Measurements from ENCODE around the gene TRAF3IP1.
A peak's percentile ranks its signal among the peaks of the same experiment; 100 is the strongest.

Gene TRAF3IP1

DNA sequence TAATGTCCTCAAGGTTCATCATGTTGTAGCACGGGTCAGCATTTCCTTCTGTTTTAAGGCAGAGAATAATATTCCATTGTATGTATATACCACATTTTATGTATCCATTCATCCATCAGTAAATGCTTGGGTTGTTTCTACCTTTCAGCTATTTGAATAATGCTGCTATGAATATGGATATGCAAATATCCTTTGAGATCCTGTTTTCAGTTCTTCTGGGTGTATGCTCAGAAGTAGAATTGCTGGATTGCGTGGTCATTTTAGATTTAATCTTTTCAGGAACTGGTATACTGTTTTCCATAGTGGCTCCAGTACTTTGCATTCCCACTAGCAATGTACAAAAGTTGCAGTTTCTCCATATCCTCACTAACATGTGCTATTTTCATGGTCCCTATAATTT, 93.0 kb downstream of the TRAF3IP1 start:
- no peak for DNase-seq

DNA sequence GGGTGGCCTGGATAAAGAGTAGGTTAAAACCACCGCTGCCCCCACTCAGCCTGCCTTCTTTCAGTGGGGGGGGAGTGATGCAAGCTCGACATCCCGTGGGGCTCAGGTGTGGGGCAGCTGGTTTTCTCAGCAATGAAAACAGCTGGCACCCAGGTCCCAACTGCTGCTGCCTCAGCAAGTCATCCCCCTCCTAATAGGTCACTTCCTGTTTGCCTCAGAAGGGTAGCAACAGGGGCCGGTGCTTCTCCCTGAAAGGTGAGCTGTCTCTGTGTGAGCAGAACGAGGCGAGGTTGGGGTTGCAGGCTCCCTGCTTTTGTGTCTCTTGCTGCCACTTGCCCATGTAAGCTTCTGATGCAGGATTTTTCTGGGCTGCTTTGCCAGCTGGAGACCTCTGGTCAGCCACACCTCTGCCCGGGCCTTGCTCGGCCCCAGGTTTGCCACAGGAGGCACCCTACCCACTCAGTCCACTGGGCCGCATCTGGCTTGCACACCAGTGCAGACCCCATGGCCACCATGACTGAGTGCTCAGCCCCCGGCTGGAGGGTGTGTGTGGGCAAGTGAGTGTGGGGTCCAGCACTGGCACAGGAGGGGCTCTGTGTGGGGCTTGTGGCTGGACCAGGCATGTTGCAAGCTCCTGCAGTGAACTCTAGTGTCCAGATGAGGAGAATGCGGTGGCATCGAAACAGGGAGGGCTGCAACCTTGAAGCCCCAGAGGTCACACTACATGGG, 94.9 kb downstream of the TRAF3IP1 start:
- peak; percentile 35 for DNase-seq

DNA sequence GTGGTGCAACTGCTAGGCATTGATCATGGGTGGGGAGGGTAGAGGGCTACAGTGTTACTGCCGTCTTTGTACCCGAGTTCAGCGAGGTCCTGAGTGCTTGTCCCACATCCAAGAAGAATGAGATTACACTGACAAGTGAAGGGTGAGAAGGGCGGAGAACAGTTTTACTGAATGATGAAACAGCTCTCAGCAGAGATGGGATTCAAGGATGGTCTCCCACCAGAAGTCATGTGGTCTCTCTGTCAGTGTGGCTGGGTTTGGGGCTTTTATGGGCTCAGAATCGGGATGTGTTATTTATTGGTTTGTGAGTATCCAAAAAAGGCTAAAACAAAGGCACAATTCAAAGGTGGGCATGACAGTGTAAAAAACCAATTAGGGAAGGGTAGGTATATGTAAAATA, 95.6 kb downstream of the TRAF3IP1 start:
- no peak for DNase-seq

DNA sequence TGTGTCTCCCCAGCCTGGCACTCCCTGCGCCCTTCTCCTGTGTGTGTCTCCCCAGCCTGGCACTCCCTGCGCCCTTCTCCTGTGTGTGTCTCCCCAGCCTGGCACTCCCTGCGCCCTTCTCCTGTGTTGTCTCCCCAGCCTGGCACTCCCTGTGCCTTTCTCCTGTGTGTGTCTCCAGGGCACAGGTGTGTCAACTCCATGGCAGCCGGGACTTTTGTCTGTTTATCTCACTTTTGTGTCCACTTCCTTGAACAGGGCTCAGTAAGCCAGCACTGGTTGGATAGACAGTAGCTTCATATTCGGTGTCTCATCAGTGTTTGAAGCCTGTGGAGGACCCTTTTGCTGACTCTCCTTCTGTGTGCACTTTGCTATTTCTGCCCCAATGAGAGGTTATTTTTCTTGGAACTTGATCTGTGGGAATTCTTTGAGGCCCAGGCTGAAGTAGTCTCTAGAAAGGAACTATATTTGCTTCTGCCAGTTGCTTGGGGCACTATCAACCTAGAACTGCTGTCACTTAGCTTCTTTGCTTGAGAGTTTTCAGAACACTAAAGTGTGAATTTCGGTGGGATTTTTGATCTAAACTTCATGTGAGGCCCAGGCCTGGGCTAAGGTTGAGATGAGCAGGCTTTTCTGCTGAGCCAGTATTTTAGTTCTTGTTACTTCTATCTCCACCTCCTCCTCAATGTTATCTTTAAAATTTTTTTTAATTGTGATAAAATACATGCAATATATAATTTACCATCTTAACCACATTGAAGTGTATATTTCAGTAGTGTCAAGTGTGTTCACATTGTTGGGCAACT, 98.1 kb downstream of the TRAF3IP1 start:
- no peak for DNase-seq

DNA sequence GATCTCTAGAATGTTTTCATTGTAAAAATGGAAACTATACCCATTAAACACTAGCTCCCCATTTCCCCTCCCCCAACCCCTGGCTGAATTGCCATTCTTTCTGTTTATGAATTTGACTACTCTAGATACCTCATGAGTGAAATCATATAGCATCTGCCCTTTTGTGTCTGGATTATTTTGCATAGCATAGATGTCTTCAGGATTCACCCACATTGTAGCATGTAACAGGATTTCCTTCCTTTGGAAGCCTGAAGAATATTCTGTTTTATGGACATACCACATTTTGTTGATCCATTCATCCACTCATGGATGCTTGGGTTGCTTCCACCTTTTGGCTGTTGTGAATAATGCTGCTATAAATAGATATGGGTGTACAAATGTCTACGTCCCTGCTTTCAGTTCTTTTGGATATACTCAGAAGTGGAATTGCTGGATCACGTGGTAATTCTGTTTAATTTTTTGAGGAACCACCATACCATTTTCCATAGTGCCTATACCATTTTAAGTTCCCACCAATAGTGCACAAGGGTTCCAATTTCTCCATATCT, 98.8 kb downstream of the TRAF3IP1 start:
- DNase-seq, result no peak

DNA sequence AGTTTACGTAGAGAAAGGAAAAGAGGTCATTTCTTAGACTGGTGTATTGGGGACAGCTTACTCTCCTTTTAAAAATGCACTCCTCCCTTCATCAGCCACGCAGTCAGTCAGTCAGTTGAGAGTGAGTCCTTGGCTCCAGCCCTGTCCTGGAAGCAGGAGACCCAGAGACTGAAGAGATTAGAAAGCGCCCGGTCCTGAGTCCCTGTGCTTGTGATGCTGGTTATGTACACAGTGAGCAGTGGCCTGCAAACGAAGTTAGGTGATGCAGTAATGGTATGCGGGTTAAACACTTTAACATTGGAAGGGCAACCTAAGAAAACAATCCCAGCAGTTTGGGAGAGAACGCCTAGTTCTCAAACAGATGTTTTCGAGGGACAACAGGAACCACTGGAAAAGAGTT, 100.1 kb downstream of the TRAF3IP1 start:
- no peak for DNase-seq

DNA sequence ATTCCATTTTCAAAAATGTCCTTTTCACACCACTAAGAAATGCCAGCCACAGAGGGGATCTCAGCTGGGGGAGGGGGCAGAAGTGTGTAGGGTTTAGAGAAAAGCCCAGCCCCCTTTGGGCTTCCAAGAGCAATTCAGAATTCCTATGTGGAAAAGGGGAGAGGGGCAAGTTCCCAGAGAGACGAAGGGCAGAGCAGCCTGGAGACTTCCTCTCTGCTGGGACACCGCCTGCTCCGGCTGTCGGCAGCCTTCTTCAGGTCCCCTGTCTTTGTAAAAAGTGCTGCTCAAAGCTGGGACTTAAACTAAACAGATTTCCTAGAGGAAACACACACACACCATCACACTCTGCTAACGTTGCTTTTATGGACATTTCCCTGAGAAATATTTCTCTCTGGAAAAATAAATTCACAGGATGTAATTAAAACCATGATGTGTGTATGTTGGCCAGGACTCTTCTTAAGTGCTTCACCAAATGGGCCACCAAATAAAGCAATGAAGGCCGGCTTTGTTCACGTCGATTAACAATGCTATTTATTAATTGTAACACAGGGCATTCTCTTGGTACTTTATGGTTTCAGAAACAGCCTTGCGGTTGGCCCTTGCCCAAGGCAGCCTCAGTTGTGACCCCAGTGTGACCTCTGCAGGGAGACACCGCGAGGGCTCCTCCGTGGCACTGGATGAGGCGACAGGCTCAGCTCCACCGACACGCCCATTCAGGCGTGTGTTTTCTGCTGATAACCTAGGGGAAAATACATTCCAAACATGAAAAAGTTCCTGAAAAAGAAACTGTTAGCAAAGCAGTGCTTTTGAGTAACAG, 100.8 kb downstream of the TRAF3IP1 start:
- DNase-seq, result no peak

DNA sequence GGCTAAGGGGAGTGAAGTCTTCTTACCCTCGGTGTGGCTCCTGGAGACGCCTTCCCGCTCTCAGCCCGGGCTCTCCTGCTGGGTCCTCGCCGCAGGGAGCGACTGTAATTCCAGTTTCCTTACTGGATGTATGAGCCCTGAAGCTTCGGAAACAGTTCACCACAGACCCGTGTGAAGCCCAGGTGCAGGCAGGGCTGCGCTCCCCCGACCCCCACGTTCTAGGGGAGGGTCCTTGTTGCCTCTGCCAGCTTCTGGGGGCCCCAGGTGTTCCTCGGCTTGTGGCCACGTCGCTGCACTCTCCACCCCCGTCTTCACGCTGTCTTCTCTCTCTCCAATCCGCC, 101.3 kb downstream of the TRAF3IP1 start:
- no peak for DNase-seq

DNA sequence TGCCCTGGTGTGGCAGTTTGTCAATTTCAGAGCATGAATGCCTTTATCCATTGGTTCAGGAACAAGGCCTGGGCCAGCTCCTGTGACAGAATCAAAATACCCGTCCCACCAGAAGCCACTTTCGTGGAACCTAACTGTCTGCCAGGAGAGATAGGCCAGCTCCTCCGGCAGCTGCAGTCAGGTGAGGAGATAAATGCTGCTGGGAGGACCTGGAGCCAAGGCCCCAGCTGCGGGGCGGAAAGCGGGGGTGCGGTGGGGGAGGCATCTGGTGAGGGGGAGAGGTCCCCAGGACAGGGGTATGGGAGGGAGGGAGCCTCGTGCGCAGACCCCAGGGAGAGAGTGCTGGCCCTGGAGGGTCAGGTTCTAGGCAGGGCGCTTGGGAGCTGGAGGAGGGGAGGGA, 102.0 kb downstream of the TRAF3IP1 start:
- DNase-seq, result no peak

DNA sequence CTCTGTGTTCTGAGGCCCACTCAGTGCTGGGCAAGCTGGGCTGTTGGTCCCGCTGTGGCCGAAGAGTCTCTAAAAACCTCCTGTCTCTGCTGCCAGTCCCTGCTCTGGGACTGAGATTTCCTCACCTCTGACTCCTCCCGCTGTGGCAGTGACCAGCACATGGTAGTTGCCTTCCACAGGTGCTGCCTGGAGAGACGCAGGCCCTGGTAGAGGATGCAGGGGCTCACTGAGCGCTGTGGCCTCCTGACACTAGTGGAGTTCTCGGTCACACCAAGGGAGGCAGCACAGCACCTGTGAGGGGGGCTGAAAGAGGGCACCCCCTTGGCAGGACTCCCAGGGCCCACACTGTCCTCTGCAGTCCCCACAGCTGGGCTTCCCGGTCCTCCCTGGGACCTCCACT, 102.6 kb downstream of the TRAF3IP1 start:
- DNase-seq, result no peak

DNA sequence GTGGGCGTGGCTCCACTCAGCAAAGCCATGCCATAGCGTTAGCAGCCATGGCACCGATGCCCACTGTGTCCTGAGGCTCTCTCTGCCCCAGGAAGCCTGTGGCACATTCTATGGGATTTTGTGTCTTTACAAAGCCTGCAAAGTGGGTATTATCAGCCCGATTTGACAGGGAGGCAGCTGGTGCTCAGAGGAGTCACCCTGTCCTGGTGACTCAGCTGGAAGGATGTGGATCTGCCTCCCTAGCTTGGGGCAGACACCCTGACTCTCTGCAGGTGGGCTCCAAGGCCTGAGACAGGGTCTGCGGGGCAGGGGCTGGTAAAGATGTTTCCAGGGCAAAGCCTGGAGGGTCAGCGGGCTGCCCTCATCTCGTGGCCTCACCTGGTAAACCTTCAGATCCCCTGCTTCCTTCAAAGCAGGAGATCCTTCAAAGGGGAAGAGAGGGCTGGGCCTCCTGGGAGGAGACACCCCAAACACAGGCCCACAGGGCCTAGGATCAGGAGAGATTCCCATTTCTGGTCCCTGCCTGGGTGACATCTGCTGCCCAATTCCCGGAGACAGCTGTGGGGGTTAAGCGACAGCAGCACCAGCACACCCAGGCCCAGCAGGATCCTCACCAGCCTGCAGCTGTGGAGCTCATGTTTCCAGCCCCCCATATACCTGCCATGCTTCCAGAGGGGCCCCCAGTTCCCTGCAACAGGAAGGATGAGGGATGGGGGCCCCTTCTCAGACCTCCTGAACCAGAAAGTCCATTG, 103.4 kb downstream of the TRAF3IP1 start:
- no peak for DNase-seq

DNA sequence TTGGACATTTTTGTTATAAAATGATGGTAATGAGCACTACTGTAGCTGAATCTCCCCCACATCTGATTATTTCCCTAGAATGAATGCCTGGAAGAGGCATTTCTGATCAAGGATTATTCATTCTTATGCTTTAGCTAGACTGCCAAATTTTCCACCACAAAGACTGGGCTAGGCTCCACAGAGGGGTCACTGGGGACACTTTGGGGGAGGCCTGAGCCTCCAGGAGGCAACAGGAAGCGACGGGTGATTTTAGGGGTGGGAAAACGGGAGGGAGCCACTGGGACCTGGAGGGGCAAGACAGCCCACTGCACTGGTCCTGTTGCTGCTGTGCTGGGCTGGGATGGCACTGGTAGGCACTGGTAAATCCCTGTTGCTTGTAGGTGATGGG, 104.0 kb downstream of the TRAF3IP1 start:
- DNase-seq, result no peak

DNA sequence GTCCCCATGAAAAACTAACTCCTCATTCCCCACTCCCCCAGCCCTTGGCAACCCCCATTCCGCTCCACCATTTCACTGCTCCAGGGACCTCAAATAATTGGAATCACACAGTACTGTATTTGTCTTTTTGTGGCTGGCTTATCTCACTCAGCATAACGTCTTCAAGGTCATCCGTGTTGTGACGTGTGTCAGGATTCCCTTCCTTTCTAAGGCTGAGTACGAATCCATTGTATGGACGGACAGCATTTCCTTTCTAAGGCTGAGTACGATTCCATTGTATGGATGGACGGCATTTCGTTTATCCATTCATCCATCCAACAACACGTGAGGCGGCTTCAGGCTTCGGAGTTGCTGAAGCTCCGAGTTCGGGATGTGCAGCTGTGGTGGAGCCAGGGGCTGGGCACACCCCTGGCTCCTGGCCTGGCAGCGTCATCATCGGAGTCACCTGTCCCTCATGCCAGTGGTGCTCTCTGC, 105.2 kb downstream of the TRAF3IP1 start:
- no peak for DNase-seq

DNA sequence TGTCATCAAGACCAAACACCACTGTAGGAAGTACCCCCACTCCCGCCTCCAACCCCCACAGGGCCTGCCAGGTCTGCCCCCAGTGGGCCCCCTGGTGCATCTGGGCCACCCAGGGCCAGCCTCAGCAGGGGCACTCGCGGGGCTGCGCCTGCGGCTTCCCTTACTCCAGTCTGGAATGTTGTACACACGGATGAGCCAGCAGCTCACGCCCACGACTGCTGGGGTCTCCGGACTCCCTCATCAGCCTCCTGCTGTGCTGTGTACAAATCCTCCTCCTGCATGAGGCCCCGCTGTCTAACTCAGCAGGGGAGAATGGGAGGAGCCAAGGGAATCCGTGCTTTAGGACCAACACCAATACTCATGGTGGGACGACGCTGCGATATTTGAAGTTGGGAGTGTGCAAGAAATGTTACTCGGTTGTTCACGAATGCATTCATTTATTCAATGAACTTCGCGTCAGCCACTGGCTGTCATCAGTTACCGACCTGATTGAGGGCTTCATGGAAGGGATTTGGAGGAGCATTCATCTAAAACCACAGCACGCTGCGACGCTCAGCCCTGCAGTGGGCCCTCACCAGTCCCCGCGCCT, 105.8 kb downstream of the TRAF3IP1 start:
- no peak for DNase-seq

DNA sequence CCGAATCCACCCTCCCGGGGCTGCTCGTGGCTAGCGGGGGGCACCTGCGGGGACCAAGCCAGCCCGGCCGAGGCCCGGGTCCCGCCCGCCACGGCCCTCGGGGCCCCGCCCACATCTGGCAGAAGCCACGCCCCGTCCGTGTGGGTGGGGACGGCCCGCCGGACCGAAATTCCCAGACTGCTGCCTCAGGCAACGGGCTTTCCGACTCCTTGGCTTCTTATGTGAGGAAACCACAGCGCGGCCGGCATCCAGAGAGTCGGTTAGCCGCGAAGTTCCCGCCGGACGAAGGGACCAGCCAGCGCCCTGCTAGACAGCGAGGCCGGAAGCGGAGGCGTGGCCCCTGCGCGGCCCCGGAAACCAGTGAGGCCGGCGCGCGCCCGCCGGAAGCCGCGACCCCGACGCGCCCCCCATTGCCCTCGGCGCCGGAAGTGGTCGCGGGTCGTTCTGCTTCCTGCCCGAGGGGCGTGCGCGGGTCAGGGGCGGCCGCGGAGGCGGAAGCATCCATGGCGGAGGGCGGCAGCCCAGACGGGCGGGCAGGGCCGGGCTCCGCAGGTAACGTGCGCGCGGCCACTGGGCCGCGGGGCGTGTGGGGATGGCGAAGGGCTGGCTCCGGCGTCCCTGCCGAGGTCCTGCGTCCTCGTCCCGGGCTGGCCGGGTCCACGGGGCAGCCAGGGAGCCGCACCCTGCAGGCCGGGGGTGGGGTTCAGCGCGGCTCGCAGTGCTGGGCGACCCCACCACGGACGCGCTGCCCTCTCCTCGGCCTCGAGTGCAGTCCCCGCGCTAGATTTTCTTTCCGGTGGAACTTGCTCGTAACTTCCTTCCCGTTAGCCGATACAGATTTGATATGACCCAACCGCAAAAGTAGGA, 106.5 kb downstream of the TRAF3IP1 start, which contains the start of gene ASB1:
ASB1 (plus strand) TSS at position 360 of the 867 bp plus-strand sequence; CDS start at position 504, 144 bp downstream.
- peak; percentile 83 for DNase-seq

DNA sequence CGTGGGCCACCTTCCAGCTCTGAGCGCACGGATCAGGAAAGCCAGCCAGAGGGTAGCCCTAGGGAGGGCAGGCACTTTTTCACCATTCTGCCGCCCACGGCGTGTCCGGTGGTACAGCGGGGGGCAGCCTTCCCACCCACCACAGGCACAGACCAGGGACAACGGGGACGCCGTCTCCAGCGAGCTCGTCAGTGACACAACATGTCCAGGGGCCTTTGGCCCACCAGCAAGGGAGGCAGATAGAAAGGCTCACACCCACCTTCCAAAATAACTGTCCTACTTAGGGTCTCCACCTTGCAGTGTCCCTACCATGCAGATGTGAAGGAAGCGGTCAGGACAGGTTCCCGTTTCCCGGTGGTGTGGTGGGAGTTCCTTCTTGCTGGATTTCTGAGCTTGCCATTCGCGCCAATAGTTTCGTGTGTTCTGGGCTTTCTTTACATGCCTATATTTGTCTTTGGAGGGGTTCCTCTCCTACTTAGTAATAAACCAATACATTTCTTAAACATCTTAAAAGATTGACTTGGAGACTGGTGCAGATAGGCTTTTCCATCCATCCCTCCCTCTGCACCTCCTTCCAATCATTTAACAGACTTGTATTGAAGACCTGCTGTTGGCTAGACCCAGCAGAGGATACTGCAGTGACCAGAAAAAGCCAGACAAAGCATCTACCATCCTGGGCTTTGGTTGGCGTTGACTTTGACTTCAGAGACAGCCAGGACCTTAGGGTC, 107.3 kb downstream of the TRAF3IP1 start:
- no peak for DNase-seq

DNA sequence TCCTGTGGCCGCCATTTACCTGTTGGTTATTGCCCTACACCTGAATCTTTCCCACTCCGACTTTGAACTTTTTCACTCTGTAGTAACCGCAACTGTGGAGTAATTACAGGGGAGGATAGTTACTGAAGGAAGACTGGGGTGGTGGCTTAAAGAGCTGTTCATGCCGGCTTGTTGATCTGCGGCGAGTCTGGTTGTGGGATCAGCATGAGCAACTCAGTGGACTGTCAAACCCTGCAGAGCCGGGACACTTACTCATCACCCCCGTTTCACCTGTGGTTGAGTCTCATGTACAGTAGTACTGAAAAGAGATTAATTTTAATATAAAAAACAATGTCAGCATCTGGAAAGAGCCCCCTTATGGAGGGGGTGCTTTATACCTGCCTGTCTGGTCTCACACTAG, 108.5 kb downstream of the TRAF3IP1 start:
- DNase-seq, result no peak

DNA sequence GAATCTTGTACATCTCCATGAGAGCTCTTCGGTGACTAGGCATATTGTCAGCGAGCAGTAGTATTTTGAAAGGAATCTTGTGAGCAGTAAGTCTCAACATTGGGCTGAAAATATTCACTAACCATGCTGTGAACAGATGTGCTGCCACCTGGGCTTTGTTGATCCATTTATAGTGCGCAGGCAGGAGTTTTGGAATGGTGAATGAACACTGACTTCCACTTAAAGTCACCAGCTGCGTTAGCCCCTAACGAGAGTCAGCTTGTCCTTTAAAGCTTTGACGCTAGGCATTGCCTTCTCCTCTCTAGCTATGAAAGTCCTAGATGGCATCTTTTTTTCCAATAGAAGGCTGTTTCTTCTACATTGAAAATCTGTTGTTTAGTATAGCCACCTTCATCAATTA, 110.5 kb downstream of the TRAF3IP1 start:
- no peak for DNase-seq

DNA sequence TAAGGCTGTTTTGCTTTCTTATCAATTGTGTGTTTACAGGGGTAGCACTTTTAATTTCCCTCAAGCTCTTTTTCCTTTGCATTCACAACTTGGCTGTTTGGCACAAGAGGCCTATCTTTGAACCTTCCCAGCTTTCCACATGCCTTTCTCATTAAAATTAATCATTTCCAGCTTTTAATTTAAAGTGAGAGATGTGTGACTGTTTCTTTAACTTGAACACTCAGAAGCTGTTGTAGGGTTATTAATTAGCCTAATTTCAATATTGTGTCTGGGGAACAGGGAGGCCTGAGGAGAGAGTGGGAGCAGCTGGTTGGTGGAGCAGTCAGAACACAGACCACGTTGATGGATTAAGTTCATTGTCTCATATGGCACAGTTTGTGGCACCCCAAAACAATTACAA, 111.1 kb downstream of the TRAF3IP1 start:
- no peak for DNase-seq

DNA sequence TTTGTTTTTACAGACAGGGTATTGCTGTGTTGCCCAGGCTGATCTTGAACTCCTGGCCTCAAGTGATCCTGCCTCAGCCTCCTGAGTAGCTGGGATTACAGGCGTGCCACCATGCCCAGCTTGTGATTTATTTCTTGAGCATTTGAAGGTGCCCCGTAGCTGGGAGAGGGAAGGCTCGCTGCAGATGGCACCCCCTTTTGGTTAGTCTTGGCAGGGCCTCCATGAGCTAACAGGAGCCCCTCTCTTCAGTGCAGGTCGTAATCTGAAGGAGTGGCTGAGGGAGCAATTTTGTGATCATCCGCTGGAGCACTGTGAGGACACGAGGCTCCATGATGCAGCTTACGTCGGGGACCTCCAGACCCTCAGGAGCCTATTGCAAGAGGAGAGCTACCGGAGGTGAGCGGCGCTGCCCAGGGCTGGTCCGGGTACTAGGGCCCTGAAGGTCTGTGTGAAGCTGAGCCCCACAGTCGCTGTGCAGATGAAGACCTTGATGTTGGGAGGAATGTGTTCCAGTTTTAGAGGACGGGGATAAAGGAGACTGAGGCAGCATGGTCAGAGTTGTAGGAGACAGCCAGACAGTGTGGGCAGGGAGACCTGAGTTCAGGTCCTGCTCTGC, 113.1 kb downstream of the TRAF3IP1 start:
- no peak for DNase-seq
